GM20431 (cell line): Measurements from ENCODE around the gene RASSF7.

ENCODE experiments used
- in situ Hi-C: fragments of 300-500 bp; cut with MseI, MboI; formaldehyde crosslinking; loops from one replicate; pipeline ENCODE4 v1.15.0; 2020; ENCODE audit warnings: low sequenced_read_pairs; ENCODE audit not compliant: unreplicated experiment

RASSF7 gene

DNA sequence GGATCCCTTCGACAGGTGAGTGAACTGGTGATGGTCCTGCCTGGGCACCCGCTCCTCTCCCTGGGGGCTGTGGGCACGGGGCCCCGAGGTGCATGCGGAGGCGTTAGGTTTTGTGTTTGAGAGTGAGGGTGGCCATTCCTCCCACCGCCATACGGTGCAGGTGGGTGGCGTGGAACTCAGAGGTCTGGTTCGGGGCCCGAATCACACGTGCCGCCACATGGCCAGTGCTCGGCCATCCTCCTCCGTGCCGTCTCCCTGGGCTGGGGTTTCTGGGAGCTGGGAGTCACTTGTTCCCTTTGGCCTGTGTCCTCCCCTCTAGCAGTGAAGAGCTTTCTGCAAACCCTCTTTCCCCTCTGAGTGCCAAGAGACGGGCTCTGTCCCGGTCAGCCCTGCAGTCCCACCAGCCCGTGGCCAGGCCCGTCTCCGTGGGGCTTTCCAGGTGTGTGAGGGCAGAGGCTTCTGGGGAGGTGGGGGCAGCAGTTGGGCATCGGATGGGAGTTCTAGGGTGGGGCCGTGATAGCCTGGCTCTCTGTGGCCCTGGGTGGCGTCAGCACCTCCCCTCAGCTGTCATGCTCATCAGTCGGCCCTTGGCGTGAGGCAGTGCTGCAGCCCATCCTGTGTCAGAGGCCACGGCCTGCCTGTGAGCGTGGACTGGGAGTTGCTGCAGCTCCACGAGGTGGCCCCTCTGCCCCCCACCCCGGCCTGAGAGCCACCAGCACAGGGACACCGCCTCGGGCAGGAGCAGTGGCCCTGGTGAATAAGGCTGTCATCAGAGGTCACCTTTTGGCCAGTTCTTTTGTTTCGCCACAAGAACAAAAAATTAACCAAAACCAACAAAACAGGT, 44.7 kb downstream of the RASSF7 start:
- in situ Hi-C loops, result no loop called here

- in situ Hi-C loops, result no loop called here
These were observed 45.5 kb downstream of the RASSF7 start for GRCh38 chr11:606245-606644.

DNA sequence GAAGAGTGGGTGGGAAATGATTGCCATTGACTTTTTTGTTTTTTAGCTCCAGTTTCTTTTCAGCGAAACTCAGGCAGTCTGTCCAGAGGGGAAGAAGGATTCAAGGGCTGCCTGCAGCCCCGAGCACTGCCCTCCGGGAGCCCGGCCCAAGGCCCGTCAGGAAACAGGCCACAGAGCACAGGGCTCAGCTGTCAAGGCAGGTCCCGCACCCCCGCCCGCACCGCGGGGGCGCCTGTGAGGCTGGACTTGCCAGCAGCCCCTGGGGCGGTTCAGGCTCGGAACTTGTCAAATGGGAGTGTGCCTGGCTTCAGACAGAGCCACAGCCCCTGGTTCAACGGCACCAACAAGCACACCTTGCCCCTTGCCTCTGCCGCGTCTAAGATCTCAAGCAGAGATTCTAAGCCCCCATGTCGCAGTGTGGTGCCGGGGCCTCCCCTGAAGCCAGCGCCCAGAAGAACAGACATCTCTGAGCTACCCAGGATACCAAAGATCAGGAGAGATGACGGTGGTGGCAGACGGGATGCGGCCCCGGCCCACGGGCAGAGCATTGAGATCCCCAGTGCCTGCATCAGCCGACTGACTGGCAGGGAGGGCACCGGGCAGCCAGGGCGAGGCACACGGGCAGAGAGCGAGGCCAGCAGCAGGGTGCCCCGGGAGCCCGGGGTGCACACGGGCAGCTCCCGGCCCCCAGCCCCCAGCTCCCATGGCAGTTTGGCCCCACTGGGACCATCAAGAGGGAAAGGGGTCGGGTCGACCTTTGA, 46.4 kb downstream of the RASSF7 start:
- in situ Hi-C loops, result no loop called here

DNA sequence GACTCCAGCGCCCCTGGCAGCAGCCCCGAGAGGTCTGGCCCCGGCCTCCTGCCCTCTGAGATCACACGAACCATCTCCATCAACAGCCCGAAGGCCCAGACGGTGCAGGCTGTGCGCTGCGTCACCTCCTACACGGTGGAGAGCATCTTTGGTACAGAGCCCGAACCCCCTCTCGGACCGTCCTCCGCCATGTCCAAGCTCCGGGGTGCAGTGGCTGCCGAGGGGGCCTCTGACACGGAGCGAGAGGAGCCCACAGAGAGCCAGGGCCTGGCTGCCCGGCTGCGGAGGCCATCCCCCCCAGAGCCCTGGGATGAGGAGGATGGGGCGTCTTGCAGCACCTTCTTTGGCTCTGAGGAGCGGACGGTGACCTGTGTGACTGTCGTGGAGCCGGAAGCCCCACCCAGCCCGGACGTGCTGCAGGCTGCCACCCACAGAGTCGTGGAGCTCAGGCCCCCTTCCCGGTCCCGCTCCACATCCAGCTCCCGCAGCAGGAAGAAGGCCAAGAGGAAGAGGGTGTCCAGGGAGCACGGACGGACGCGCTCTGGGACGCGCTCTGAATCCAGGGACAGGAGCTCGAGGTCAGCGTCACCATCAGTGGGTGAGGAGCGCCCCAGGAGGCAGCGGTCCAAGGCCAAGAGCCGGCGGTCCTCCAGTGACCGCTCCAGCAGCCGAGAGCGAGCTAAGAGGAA, 47.3 kb downstream of the RASSF7 start:
- in situ Hi-C loops, result no loop called here

DNA sequence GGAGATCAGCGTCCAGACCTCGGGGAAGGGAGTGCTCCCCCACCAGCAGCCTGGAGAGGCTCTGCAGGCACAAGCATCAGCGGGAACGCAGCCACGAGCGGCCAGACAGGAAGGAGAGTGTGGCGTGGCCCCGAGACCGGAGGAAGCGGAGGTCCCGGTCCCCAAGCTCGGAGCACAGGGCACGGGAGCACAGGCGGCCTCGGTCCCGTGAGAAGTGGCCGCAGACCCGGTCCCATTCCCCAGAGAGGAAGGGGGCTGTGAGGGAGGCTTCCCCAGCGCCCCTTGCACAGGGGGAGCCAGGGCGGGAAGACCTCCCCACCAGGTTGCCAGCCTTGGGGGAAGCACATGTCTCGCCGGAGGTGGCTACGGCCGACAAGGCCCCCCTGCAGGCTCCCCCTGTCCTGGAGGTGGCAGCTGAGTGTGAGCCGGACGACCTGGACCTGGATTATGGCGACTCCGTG, 48.1 kb downstream of the RASSF7 start:
- in situ Hi-C loops, result no loop called here

DNA sequence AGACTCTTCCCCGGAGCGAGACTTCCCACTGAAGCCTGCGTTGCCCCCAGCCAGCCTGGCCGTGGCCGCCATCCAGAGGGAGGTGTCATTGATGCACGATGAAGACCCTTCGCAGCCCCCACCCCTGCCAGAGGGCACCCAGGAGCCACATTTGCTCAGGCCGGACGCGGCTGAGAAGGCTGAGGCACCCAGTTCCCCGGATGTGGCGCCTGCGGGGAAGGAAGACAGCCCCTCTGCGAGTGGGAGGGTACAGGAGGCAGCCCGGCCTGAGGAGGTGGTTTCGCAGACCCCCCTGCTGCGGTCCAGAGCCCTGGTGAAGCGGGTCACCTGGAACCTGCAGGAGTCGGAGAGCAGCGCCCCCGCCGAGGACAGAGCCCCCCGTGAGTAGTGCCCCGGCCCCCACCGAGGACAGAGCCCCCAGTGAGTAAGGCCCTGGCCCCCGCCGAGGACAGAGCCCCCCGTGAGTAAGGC, 48.6 kb downstream of the RASSF7 start:
- in situ Hi-C loops, result no loop called here

GRCh38 chr11:610146-610801, 49.5 kb downstream of the RASSF7 start:
- in situ Hi-C loops, result no loop called here

- in situ Hi-C loops, result no loop called here
These were observed 50.5 kb downstream of the RASSF7 start for GRCh38 chr11:611001-611996.

- in situ Hi-C loops, result no loop called here
These were observed 51.6 kb downstream of the RASSF7 start for GRCh38 chr11:612201-612960.

DNA sequence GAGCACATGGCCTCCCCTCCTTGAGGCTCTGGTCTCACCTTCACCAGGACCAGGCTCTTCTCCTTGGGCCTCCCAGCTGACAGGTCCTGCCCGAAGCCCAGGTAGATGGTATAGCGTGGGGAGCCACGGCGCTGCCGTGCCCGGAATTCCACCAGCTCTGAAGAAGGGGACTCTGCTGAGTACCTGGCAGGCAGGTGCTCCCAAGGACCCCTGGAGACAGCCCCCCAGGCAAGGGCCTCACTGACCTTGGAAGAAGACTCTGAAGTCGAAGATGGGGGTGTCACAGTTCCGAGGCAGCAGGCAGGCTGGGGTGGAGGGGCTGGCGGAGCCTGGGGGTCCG, 52.2 kb downstream of the RASSF7 start:
- in situ Hi-C loops, result no loop called here

DNA sequence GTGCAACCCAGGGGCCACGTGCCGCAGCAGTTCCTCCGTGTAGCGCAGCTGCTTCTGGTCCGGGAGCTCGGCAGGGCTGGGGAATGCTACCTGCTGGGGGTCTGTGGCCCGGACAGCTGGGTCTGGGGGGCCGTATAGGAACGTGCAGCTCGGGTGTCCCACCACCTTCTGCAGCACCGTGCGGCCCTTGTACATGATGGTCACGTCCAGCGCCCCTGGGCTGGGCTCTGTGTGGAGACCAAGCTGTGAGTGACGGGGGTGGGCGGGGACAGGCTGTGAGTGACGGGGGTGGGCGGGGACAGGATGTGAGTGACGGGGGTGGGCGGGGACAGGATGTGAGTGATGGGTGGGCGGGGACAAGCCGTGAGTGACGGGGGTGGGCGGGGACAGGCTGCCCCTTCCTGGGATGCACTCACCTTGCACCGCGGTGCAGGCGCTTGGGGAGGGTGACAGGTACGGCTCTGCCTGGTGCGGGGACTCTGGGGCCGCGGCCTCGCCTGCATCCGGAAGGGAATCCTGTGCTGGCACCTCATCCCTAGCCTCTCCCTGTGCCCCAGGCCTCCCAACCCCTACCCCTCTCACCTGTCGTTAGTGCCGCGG, 52.7 kb downstream of the RASSF7 start:
- in situ Hi-C loops, result no loop called here
